ENCODE measurements around the gene NR3C2. TPM values are rescaled to one million over a fixed set of nuclear protein-coding genes. Genes with fewer than 3 reads are reported as not detected.

Gene NR3C2
- total RNA-seq, 1 donor from 2014 or later = 2.7 TPM

- TF ChIP-seq CTCF (IDR thresholded peaks at IDR 0.05; ENCODE audit: unreplicated experiment) = no peak
- H3K27ac Mint-ChIP-seq = peak overlapping the region; percentile 93
Observed at GRCh38 chr4:148442832-148443511, 758 bp upstream of the NR3C2 start.

GRCh38 chr4:148441624-148441985 lies 609 bp downstream of the NR3C2 start:
- H3K27ac Mint-ChIP-seq = peak overlapping the region; percentile 54
- no peaks in the 10 kb centered on the region for H3K9me3 Mint-ChIP-seq (ENCODE audit: low read depth)
- H3K4me3 Mint-ChIP-seq (ENCODE audit: low read depth) = peak overlapping the region; percentile 95
- peaks cover 42% of the 10 kb centered on the region for H3K27me3 Mint-ChIP-seq
- H3K36me3 Mint-ChIP-seq (ENCODE audit: insufficient read depth) = no peaks in the 10 kb centered on the region
- no peak for TF ChIP-seq CTCF (IDR thresholded peaks at IDR 0.05; ENCODE audit: unreplicated experiment)
- no peak for DNase-seq (ENCODE audit: low spot score, unreplicated experiment)
- peaks cover 19% of the 10 kb centered on the region for H3K4me1 Mint-ChIP-seq (ENCODE audit: low read depth)

More at GRCh38 chr4:148442832-148443511, 758 bp upstream of the NR3C2 start:
- Mint-ChIP-seq H3K9me3 (ENCODE audit: low read depth) (no peaks in the 10 kb centered on the region), H3K4me3 (ENCODE audit: low read depth) (peak overlapping the region; percentile 95), H3K27me3 (peaks cover 56% of the 10 kb centered on the region), H3K36me3 (ENCODE audit: insufficient read depth) (no peaks in the 10 kb centered on the region), H3K4me1 (ENCODE audit: low read depth) (peaks cover 19% of the 10 kb centered on the region)
- no peak for DNase-seq (ENCODE audit: low spot score, unreplicated experiment)

GRCh38 chr4:148438047-148438446 lies 4.2 kb downstream of the NR3C2 start:
- Mint-ChIP-seq H3K4me1 (ENCODE audit: low read depth) (peaks cover 15% of the 10 kb centered on the region), H3K27ac (no peak overlapping the region), H3K36me3 (ENCODE audit: insufficient read depth) (no peaks in the 10 kb centered on the region), H3K27me3 (peaks cover 22% of the 10 kb centered on the region), H3K9me3 (ENCODE audit: low read depth) (no peaks in the 10 kb centered on the region), H3K4me3 (ENCODE audit: low read depth) (no peak overlapping the region)
- no peak for TF ChIP-seq CTCF (IDR thresholded peaks at IDR 0.05; ENCODE audit: unreplicated experiment)
- no peak for DNase-seq (ENCODE audit: low spot score, unreplicated experiment)

- no peak for TF ChIP-seq CTCF (IDR thresholded peaks at IDR 0.05; ENCODE audit: unreplicated experiment)
- DNase-seq (ENCODE audit: low spot score, unreplicated experiment) = no peak
- Mint-ChIP-seq H3K36me3 (ENCODE audit: insufficient read depth) (no peaks in the 10 kb centered on the region), H3K4me3 (ENCODE audit: low read depth) (no peak overlapping the region), H3K27ac (no peak overlapping the region), H3K27me3 (peaks cover 19% of the 10 kb centered on the region), H3K4me1 (ENCODE audit: low read depth) (peaks cover 15% of the 10 kb centered on the region), H3K9me3 (ENCODE audit: low read depth) (no peaks in the 10 kb centered on the region)
Observed at GRCh38 chr4:148437439-148437838, 4.8 kb downstream of the NR3C2 start.

GRCh38 chr4:148436512-148436911 lies 5.7 kb downstream of the NR3C2 start:
- Mint-ChIP-seq H3K36me3 (ENCODE audit: insufficient read depth) (no peaks in the 10 kb centered on the region), H3K9me3 (ENCODE audit: low read depth) (no peaks in the 10 kb centered on the region), H3K27me3 (peaks cover 19% of the 10 kb centered on the region), H3K4me1 (ENCODE audit: low read depth) (peaks cover 16% of the 10 kb centered on the region), H3K4me3 (ENCODE audit: low read depth) (no peak overlapping the region), H3K27ac (no peak overlapping the region)
- no peak for TF ChIP-seq CTCF (IDR thresholded peaks at IDR 0.05; ENCODE audit: unreplicated experiment)
- no peak for DNase-seq (ENCODE audit: low spot score, unreplicated experiment)
